ENCODE data around the gene VN1R4.
"Not testable (repeated sequence)": the region's sequence is repeated elsewhere in the genome, so short reads cannot be mapped to it uniquely, and the experiment has no call there.

VN1R4 gene, protein sequence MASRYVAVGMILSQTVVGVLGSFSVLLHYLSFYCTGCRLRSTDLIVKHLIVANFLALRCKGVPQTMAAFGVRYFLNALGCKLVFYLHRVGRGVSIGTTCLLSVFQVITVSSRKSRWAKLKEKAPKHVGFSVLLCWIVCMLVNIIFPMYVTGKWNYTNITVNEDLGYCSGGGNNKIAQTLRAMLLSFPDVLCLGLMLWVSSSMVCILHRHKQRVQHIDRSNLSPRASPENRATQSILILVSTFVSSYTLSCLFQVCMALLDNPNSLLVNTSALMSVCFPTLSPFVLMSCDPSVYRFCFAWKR

DNA sequence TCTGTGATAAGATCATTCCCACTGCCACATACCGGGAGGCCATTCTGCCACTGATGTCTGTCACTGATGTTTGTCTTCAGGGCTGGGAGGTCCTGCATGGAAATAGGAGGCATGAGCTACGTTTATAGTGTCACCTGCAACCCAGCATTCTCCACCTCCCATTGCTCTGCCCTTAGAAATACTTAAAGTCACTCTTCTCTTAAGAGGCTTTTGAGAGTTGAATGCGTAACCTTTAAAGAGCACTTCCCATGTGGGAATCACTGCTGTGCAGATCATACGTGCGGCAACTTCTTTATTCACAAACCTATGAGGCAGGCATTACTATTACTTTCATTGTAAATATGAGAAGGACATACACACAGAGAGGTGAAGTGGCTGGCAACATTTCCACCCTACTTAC lies at the start of gene VN1R4:
Gene VN1R4 (minus strand): TSS at position 101 of the 400 bp plus-strand sequence. CDS start 58 bp downstream, at position 43.
- DNase-seq, result not testable (repeated sequence)

- no peak for DNase-seq
Measured at GRCh38 chr19:53311897-53312296, 44.4 kb upstream of the VN1R4 start.

- DNase-seq, result peak; percentile 75
Measured at GRCh38 chr19:53311044-53311443, 43.5 kb upstream of the VN1R4 start.

- DNase-seq, result peak; percentile 38
Measured at GRCh38 chr19:53308339-53308811, 40.9 kb upstream of the VN1R4 start.

DNA sequence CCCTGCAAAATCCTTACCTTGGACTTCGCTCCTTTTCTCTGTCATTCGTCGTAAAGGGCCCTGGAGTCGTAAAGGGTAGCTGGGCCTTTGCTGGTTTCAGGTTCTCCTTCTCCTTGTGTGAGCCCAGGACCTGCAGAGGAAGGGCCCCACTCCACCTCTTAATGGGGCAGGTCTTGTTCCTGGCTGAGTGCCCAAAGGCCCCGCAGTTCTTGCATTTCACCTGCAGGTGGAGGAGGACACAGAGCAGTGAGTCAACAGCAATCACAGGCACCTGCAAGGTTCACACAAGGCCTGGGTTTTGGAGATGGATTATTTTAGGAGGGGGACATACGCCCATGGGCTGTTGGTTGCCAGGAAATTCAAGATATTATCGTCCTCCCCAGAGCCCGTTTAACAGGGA lies 33.8 kb upstream of the VN1R4 start:
- DNase-seq, result not testable (repeated sequence)

DNA sequence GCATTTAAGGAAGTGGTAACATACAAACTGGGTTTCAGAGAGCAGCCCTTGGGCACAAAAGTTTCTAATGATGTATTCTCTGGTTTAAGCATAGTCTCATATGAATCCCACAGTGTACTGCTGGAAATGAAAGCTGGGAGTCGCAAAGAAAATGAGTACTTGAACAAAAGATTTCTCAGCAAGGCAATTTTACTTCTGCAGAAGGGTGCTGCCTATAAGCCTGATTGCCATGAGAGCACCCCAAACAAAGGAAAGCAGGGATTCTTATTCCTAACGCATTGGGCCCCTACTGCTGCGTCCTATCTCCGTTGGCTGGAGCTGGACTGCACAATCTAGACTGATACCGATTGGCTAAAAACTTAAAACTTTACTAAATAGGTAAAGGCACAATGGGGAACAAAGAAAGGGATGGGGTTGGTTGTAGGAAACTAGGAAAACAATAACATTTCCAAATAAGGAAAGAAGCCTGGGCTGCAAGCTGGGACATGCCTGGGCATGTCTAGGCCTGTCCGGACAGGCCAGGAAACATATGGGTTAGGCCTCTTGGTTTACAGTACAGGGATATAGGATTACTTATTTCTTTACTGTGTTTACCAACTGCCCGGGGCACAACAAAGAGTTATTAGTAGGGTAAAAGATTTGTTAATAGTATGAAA lies 27.4 kb upstream of the VN1R4 start:
- no peak for DNase-seq

DNA sequence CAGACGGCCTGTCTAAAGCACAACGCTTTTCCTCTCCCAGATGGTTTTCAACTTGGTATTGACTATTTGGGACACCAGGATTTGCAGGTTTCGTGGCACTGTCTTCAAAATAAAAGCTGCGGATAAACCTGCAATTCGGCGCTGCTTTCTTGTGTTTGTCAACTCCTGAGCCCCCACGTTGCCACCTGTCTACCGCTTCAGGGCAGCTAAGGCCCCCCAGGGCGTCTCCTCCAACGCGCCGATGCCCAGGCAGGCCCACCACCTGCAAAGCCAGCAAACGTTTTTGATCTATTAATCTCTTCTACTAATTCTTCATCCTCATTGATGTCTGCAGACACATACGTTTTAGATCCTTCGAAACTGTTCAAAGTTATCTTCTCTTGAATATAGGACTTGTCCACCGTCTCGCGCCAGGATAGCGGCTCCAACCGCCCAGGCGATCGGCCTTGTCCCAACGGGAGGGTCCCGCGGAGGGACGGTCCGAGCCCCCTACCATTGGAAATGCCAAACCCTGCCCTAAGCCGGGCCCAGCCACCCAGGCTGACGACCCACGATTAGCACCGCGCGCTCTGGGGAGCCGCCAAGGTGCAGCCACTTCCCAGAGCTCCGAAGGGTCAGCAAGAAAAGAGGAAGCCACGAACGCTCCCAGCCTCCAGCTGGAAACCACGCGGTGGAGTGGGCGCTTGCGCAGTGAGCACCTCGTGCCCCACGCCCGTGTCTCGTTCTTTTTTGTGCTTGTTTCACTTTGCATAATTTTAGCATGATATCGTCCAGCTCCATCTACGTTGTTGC lies 23.4 kb upstream of the VN1R4 start:
- DNase-seq, result no peak

DNA sequence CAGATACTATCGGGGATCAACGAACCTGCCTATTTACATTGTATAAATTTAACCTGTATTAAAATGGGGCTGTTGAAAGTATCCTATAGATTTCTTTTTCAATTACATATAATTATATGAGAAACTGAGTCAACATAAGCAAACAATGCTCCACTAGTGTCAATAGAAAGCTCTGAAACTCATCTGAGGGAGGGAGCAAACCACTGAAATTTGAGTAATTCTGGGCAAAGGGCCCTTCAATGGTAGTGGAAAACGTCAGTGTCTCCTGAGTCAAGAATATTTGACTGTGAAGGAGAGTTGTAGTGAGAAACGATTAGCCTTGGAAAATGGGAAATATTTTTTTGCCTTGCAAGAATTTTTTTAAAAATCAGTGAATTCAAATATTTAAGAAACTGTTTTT lies 17.6 kb upstream of the VN1R4 start:
- no peak for DNase-seq

DNA sequence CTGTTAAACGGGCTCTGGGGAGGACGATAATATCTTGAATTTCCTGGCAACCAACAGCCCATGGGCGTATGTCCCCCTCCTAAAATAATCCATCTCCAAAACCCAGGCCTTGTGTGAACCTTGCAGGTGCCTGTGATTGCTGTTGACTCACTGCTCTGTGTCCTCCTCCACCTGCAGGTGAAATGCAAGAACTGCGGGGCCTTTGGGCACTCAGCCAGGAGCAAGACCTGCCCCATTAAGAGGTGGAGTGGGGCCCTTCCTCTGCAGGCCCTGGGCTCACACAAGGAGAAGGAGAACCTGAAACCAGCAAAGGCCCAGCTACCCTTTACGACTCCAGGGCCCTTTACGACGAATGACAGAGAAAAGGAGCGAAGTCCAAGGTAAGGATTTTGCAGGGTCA lies 14.4 kb upstream of the VN1R4 start:
- peak; percentile 0 for DNase-seq

DNA sequence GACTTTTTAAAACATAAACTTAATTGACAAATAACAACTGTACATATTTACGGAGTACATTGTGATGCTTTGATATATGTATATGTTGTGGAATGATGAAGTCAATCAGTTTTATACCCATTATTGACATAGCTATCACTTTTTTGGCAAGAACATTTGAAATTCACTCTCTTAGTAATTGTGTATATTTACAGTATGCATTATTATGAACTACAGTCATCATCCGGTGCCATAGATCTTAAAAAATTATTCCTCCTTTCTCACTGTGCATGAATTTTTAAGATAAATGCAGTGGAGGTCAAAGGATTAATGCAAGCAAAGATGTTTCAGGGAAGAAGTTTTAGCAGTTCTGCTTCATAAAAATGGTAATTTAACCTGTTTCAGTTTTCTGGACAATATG lies 8.0 kb upstream of the VN1R4 start:
- DNase-seq, result no peak

DNA sequence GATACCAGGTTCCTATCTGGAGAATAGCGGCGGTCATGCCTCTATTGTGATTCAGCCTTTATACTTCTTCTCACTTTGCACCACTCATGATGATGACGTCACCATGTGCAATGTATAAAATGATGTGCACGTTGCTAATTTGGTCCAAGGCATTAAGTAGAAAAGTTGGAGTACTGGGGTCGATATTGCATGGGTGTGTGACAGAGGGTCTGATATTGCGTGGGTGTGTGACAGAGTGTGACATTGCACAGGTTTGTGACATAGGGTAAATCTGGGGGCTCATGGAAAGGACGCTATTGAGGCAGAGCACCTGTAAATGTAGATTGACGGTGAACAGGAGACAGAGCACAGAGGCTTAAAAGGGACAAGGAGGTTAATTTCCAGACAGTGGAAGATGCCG lies 4.5 kb upstream of the VN1R4 start:
- no peak for DNase-seq

DNA sequence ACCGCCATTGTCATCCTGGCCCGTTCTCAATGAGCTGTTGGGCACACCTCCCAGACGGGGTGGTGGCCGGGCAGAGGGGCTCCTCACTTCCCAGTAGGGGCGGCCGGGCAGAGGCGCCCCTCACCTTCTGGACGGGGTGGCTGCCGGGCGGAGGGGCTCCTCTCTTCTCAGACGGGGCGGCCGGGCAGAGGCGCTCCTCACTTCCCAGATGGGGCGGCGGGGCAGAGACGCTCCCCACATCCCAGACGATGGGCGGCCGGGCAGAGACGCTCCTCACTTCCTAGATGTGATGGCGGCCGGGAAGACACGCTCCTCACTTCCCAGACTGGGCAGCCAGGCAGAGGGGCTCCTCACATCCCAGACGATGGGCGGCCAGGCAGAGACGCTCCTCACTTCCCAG lies 2.3 kb upstream of the VN1R4 start:
- not testable (repeated sequence) for DNase-seq

DNA sequence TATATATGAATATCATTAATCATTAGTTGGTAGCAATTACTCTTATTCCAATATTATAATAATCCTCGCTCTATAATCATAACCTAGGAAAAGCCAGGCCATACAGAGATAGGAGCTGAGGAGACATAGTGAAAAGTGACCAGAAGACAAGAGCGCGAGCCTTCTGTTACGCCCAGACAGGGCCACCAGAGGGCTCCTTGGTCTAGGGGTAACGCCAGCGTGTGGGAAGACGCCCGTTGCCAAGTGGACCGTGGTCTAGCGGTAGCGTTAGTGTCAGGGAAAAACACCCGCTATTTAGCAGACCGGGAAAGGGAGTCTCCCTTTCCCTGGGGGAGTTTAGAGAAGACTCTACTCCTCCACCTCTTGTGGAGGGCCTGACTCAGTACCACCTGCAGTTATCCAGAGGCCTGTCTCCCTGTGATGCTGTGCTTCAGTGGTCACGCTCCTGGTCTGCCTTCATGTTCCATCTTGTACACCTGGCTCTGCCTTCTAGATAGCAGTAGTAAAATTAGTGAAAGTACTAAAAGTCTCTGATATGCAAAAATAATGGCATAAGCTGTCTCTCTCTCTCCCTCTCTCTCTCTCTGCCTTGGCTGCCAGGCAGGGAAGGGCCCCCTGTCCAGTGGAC lies 9.7 kb downstream of the VN1R4 start, which contains the start of gene VN1R2:
Gene VN1R2 (plus strand): TSS at position 578 of the 628 bp plus-strand sequence. CDS start 84 bp downstream, outside the sequence.
- peak; percentile 10 for DNase-seq

- DNase-seq, result peak; percentile 72
Measured at GRCh38 chr19:53254411-53255341, 12.8 kb downstream of the VN1R4 start, which contains the start of gene ZNF677. Gene ZNF677, minus strand, starts transcription at chr19:53254873. Its CDS starts 3,323 bp downstream, at chr19:53251550.

- no peak for DNase-seq
Measured at GRCh38 chr19:53246498-53246897, 21.0 kb downstream of the VN1R4 start.

DNA sequence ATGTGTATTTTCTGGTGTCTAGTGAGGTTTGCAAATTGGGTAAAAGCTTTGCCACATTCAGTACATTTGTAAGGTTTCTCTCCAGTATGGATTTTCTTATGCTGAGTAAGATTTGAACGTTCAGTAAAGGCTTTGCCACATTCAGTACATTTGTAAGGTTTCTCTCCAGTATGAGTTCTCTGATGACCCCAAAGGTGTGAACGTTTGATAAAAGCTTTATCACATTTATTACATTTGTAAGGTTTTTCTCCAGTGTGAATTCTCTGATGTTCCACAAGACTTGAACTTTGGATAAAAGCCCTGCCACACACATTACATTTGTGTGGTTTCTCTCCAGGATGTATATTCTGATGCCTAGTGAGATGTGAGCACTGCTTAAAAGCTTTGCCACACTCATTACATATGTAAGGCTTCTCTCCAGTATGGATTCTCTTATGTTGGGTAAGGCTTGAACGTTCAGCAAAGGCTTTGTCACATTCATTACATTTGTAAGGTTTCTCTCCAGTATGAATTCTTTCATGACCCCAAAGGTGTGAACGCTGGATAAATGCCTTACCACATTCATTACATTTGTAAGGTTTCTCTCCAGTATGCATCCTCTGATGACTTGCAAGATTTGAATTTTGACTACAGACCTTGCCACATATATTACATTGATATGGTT lies 30.3 kb downstream of the VN1R4 start:
- no peak for DNase-seq

GRCh38 chr19:53224606-53225005 lies 42.9 kb downstream of the VN1R4 start:
- DNase-seq, result no peak

- not testable (repeated sequence) for DNase-seq
Measured at GRCh38 chr19:53222716-53223115, 44.8 kb downstream of the VN1R4 start.
